Type B pancreatic cell (in vitro differentiated cells): ENCODE results near the gene ROR1. TPM values are rescaled to one million over a fixed set of nuclear protein-coding genes. Genes with fewer than 3 reads are reported as not detected.
"Not testable (repeated sequence)": the region's sequence is repeated elsewhere in the genome, so short reads cannot be mapped to it uniquely, and the experiment has no call there.

Experiments used
- DNase-seq: peaks from one replicate; pipeline ENCODE4 v3.0.0; 2021; ENCODE audit warnings: mixed read lengths; ENCODE audit not compliant: unreplicated experiment; ENCODE audit errors: extremely low spot score
- H3K27ac Mint-ChIP-seq: 2 replicates; pipeline ENCODE4 v1.8.0; 2021; ENCODE audit warnings: mild to moderate bottlenecking, mixed read lengths
- H3K27me3 Mint-ChIP-seq: 2 replicates; pipeline ENCODE4 v1.8.0; 2021; ENCODE audit warnings: mixed read lengths
- H3K36me3 Mint-ChIP-seq: 2 replicates; pipeline ENCODE4 v1.8.0; 2021; ENCODE audit warnings: mixed read lengths
- H3K4me1 Mint-ChIP-seq: one replicate; pipeline ENCODE4 v1.8.0; 2021; ENCODE audit warnings: mixed read lengths; ENCODE audit not compliant: unreplicated experiment
- H3K4me3 Mint-ChIP-seq: 2 replicates; pipeline ENCODE4 v1.8.0; 2021; ENCODE audit warnings: mild to moderate bottlenecking, mixed read lengths
- H3K9me3 Mint-ChIP-seq: 2 replicates; pipeline ENCODE4 v1.8.0; 2021; ENCODE audit warnings: mixed read lengths
- total RNA-seq: library from RNA; stranded (reverse); gene quantifications from 2 replicates; pipeline ENCODE4 v1.2.1, GENCODE V29; 2021; ENCODE audit warnings: low replicate concordance
- TF ChIP-seq, protein P1 (sequence below): fragments of 200-600 bp; sonication (generic); conservative IDR thresholded peaks from 2 replicates; pipeline ENCODE4 v1.5.0; 2021; ENCODE audit warnings: antibody characterized with exemption, mild to moderate bottlenecking

Gene ROR1
- total RNA-seq, 1 donor from 2014 or later = 32.0 TPM

GRCh38 chr1:63825111-63825510 is 51.3 kb downstream of the ROR1 start:
- TF ChIP-seq, protein P1, sequence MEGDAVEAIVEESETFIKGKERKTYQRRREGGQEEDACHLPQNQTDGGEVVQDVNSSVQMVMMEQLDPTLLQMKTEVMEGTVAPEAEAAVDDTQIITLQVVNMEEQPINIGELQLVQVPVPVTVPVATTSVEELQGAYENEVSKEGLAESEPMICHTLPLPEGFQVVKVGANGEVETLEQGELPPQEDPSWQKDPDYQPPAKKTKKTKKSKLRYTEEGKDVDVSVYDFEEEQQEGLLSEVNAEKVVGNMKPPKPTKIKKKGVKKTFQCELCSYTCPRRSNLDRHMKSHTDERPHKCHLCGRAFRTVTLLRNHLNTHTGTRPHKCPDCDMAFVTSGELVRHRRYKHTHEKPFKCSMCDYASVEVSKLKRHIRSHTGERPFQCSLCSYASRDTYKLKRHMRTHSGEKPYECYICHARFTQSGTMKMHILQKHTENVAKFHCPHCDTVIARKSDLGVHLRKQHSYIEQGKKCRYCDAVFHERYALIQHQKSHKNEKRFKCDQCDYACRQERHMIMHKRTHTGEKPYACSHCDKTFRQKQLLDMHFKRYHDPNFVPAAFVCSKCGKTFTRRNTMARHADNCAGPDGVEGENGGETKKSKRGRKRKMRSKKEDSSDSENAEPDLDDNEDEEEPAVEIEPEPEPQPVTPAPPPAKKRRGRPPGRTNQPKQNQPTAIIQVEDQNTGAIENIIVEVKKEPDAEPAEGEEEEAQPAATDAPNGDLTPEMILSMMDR = no peak
- DNase-seq = no peak
- Mint-ChIP-seq H3K27ac (no peak overlapping the region), H3K27me3 (peaks cover 3% of the 10 kb centered on the region), H3K36me3 (peaks cover 6% of the 10 kb centered on the region), H3K4me1 (peaks cover 33% of the 10 kb centered on the region), H3K9me3 (peaks cover 4% of the 10 kb centered on the region), H3K4me3 (no peak overlapping the region)

DNA sequence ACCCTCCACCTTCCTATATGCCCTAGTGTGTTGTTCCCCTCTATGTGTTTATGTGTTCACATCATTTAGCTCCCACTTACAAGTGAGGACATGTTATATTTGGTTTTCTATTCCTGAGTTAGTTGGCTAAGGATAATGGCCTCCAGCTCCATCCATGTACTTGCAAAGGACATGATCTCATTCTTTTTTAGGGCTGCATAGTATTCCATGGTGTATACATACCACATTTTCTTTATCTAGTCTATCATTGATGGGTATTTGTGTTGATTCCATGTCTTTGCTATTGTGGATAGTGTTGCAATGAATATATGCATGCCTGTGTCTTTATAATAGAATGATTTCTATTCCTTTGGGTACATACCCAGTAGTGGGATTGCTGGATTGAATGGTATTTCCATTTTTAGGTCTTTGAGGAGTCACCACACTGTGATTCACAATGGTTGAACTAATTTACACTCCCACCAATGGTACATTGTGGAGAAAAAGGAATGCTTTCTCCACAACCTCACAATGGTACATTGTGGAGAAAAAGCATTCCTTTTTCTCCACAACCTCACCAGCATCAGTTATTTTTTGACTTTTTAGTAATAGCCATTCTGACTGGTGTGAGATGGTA is 52.5 kb downstream of the ROR1 start:
- not testable (repeated sequence) for H3K4me3 Mint-ChIP-seq, H3K27ac Mint-ChIP-seq, H3K9me3 Mint-ChIP-seq, H3K27me3 Mint-ChIP-seq, DNase-seq, H3K36me3 Mint-ChIP-seq
- peaks cover 22% of the 10 kb centered on the region for H3K4me1 Mint-ChIP-seq

GRCh38 chr1:63827411-63828321 is 53.8 kb downstream of the ROR1 start:
- H3K4me3 Mint-ChIP-seq = no peak overlapping the region
- H3K27ac Mint-ChIP-seq = no peak overlapping the region
- peaks cover 28% of the 10 kb centered on the region for H3K4me1 Mint-ChIP-seq
- no peaks in the 10 kb centered on the region for H3K27me3 Mint-ChIP-seq
- peaks cover 9% of the 10 kb centered on the region for H3K36me3 Mint-ChIP-seq
- peaks cover 4% of the 10 kb centered on the region for H3K9me3 Mint-ChIP-seq
- no peak for DNase-seq
- TF ChIP-seq, protein P1 = no peak

- DNase-seq = no peak
- Mint-ChIP-seq H3K4me3 (no peak overlapping the region), H3K9me3 (peaks cover 4% of the 10 kb centered on the region), H3K4me1 (peaks cover 36% of the 10 kb centered on the region), H3K27ac (no peak overlapping the region), H3K36me3 (peaks cover 9% of the 10 kb centered on the region), H3K27me3 (no peaks in the 10 kb centered on the region)
- TF ChIP-seq, protein P1 = no peak
Measured at GRCh38 chr1:63828322-63829044, 54.7 kb downstream of the ROR1 start.

- Mint-ChIP-seq H3K4me3 (no peak overlapping the region), H3K36me3 (peaks cover 9% of the 10 kb centered on the region), H3K27me3 (no peaks in the 10 kb centered on the region), H3K9me3 (peaks cover 4% of the 10 kb centered on the region), H3K4me1 (peaks cover 45% of the 10 kb centered on the region), H3K27ac (no peak overlapping the region)
- DNase-seq = no peak
- TF ChIP-seq, protein P1 = no peak
Measured at GRCh38 chr1:63829349-63830327, 55.8 kb downstream of the ROR1 start.
